ENCODE results near the gene PTBP3.

- TF ChIP-seq CTCF (IDR thresholded peaks at IDR 0.05; ENCODE audit: low read length) (no peak), EZH2 (IDR thresholded peaks at IDR 0.05; ENCODE audit: borderline replicate concordance, low read length) (no peak)
These were observed 134.8 kb downstream of the PTBP3 start for GRCh38 chr9:112198646-112199045.
